Measurements from ENCODE around the gene BNIP1. TPM values are rescaled to one million over a fixed set of nuclear protein-coding genes. Genes with fewer than 3 reads are reported as not detected.

BNIP1 gene
- total RNA-seq, 4 donors from 2014 or later = 6.6 to 10.7 (median 8.8) TPM

- no peak for TF ChIP-seq CTCF (IDR thresholded peaks at IDR 0.05; ENCODE audit: low read depth)
Observed at GRCh38 chr5:173201636-173202265, 57.4 kb downstream of the BNIP1 start.

GRCh38 chr5:173202266-173202875, 58.0 kb downstream of the BNIP1 start:
- TF ChIP-seq CTCF (IDR thresholded peaks at IDR 0.05; ENCODE audit: low read depth) = no peak

GRCh38 chr5:173204185-173204979, 60.1 kb downstream of the BNIP1 start:
- TF ChIP-seq CTCF (IDR thresholded peaks at IDR 0.05; ENCODE audit: low read depth) = no peak

- no peak for TF ChIP-seq CTCF (IDR thresholded peaks at IDR 0.05; ENCODE audit: low read depth)
Observed at GRCh38 chr5:173205916-173206315, 61.6 kb downstream of the BNIP1 start.

- TF ChIP-seq CTCF (IDR thresholded peaks at IDR 0.05; ENCODE audit: low read depth) = no peak
Observed at GRCh38 chr5:173208296-173208695, 64.0 kb downstream of the BNIP1 start.

GRCh38 chr5:173210877-173211276, 66.5 kb downstream of the BNIP1 start:
- TF ChIP-seq CTCF (IDR thresholded peaks at IDR 0.05; ENCODE audit: low read depth) = no peak

- no peak for TF ChIP-seq CTCF (IDR thresholded peaks at IDR 0.05; ENCODE audit: low read depth)
Observed at GRCh38 chr5:173211284-173211683, 67.0 kb downstream of the BNIP1 start.

Data from subcutaneous adipose tissue (tissue), 4 donors.